NCI-H1436 treated with DMSO at 0.1 percent for 48 hours (cell line): ENCODE measurements around the gene DFFA.
"Not testable (repeated sequence)": the region's sequence is repeated elsewhere in the genome, so short reads cannot be mapped to it uniquely, and the experiment has no call there.

Source experiments
- DNase-seq: peaks from one replicate; lab custom pipeline; 2025; lab: John Stamatoyannopoulos, UW

DFFA gene

DNA sequence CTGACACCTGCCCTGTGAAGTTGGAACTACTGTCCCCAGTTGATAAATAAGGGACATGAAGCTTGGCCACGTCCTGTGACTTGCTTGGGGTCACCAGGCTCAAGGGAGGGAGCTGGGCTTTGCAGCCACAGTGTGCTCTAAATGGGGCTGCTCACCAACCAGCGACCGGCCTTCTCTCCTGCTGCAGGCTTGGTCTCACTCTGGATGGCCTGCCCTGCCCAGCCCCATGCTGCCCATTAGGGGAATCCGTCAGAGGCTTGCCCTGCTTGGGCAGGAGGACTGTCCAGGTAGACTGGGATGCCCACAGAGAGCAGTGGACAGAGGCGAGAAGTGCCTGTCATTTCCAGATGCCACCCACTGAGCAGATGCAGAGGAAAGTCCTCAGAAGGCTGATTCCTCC is 43.3 kb downstream of the DFFA start:
- DNase-seq: no peak

DNA sequence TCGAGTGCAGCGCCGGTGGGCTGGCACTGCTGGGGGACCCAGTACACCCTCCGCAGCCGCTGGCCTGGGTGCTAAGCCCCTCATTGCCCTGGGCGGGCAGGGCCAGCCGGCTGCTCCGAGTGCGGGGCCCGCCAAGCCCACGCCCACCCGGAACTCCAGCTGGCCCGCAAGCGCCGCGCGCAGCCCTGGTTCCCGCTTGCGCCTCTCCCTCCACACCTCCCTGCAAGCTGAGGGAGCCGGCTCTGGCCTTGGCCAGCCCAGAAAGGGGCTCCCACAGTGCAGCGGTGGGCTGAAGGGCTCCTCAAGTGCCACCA is 45.8 kb downstream of the DFFA start:
- DNase-seq: not testable (repeated sequence)

DNA sequence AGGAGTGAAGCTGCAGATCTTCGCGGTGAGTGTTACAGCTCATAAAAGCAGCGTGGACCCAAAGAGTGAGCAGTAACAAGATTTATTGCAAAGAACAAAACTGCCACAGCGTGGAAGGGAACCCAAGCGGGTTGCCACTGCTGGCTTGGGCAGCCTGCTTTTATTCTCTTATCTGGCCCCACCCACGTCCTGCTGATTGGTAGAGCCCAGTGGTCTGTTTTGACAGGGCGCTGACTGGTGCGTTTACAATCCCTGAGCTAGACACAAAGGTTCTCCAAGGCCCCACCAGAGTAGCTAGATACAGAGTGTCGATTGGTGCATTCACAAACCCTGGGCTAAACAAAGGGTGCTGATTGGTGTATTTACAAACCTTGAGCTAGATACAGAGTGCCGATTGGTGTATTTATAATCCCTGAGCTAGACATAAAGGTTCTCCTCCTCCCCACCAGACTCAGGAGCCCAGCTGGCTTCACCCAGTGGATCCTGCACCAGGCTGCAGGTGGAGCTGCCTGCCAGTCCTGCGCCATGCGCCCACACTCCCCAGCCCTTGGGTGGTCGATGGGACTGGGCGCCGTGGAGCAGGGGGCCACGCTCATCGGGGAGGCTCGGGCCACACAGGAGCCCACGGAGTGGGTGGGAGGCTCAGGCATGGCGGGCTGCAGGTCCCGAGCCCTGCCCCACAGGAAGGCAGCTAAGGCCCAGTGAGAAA is 46.3 kb downstream of the DFFA start:
- not testable (repeated sequence) for DNase-seq

DNA sequence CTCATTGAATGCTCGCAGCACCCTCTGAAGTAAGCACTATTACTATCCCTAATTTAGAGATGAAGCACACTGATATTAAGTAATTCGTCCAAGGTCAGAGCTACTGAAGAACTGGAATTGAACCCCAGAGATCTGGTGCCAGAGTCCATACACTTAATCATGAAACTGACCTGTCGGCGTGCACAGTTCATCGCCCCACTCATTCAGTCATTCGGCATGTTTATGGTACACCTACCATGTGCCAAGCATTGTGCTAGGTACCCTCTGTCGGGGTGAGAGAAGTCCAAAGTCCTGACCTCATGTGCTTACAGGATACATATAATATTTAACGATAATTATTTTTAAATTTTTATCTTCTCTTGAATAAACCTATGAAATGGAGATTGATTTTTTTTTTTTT is 47.7 kb downstream of the DFFA start:
- no peak for DNase-seq

DNA sequence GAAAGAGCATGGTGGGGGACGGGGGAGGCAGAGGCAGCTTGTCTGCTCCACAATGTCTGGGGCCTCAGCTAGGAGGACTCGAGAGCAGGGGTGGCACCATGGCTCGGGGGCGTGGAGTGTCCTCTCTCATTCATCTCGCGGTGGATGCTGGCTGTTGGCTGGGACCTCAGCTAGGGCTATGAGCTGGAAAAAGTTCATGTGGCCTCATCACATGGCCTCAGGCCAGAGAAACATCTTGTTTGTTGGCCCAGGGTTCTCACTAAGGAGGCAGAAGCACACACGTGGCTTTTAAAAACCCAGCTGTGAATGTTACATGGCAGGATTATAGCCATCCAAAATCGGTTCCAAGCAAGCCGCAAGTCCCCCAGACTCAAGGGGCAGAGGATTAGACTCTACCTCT is 48.3 kb downstream of the DFFA start:
- no peak for DNase-seq

DNA sequence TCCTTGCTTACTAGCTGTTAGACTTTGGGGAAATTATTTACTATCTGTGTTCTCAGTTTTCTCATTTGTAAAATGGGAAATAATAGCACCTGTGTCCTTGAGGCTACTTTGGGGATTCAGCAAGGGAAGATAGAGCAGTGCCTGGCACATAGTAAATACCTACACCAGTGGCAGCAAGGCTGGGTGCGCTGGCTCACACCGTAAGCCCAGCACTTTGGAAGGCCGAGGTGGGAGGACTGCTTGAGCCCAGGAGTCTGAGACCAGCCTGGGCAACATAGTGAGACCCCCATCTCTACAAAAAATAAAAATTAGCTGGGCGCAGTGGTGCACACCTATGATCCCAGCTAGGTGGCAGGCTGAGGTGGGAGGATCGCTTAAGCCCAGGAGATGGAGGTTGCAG is 50.7 kb downstream of the DFFA start:
- no peak for DNase-seq

DNA sequence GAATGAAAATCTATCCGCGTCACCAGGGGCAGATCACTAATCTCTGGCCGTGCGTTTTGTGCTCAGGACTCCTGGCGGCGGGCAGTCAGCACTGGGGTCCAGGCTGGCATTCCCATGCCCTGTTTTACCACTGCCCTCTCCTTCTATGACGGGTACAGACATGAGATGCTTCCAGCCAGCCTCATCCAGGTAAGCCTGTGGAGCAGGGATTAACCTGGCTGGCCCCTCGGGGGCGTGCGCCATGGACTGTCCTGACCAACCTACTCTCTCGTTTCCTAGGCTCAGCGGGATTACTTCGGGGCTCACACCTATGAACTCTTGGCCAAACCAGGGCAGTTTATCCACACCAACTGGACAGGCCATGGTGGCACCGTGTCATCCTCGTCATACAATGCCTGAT is 53.0 kb downstream of the DFFA start:
- no peak for DNase-seq

DNA sequence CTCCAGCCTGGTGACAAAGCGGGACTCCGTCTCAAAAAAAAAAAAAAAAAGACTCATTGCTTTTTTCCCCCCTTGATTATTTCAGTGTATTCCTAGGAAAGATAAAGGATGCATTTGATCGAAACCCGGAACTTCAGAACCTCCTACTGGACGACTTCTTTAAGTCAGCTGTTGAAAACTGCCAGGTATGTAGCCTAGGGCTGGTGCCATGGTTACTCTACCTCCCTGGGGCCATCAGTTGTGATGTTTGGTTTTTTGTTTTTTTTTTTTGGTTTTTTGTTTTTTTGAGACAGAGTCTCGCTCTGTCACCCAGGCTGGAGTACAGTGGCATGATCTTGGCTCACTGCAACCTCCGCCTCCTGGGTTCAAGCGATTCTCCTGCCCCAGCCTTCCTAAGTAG is 53.6 kb downstream of the DFFA start:
- DNase-seq: not testable (repeated sequence)

DNA sequence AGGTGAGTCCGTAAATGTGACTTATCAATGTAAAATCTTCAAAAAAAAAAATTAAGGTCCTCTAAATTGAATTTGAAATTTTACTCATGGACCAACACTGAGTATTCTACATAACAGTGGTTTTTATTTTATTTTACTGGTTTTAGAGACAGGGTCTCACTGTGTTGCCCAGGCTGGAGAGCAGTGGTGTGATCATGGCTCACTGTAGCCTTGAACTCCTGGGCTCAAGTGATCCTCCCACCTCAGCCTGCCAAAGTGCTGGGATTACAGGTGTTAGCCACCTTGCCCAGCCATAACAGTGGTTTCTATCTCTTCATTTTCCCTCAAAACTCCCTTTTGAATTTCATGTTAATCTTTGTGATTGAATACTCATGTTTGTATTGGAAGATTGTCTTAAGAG is 56.4 kb downstream of the DFFA start:
- not testable (repeated sequence) for DNase-seq

DNA sequence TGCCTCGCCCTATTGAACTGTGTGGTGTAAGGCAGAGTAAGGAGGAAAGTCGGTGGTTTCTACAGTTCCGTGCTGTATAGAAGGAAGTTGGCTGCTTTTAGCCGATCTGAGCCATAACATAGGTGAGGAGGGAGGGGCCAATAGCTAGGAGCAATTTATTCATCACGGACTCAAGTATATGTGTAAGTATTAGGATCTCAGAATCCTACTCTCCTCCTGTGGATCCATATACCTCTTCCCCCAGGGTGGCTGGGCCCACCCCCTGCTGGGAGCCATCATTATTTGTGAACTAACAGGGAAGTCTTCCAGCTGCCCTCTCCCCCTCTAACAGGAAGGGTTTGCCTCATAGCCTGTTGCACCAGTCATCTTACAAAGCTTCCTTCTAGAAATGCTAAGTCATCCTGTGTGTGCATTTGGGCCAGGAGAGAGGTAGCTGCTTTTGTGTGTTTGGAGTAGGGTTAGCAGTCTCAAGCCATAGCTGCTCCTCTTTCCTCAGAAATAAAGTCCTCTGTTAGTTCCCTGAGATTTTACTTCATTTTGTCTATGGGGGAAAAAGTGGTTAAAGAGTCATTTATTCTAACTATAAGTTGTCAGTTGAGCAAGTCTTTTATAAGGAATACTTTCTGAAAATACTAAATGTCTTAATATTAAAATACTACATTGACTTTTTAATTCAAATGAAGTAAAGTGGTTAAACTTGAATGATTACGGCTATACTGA is 57.0 kb downstream of the DFFA start:
- DNase-seq: no peak

DNA sequence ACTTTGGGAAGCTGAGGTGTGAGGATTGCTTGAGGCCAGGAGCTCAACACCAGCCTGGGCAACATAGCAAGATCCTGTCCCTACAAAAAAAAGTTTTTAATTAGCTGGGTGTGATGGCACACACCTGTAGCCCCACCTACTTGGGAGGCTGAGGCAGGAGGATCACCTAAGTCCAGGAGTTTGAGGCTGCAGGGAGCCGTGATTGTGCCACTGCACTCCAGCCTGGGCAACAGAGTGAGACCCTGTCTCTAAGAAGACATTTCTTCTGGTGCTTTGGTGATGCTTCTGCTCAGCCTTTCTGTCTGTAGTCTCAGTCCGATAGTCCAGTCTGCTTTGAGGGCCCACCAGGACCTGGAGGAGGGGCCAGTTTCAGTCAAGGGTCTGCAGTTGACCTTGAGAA is 65.1 kb downstream of the DFFA start:
- DNase-seq: no peak
